ENCODE measurements around the gene METRN. TPM values are rescaled to one million over a fixed set of nuclear protein-coding genes. Genes with fewer than 3 reads are reported as not detected.

Gene METRN
- total RNA-seq, 1 donor from 2014 or later: 58.5 TPM

GRCh38 chr16:726188-726437 is 11.2 kb downstream of the METRN start:
- Mint-ChIP-seq H3K9me3 (ENCODE audit: low read depth) (no peaks in the 10 kb centered on the region), H3K4me1 (ENCODE audit: low read depth) (peaks cover 3% of the 10 kb centered on the region), H3K36me3 (ENCODE audit: low read depth) (no peaks in the 10 kb centered on the region), H3K4me3 (ENCODE audit: unreplicated experiment) (no peak overlapping the region), H3K27ac (ENCODE audit: unreplicated experiment) (no peak overlapping the region), H3K27me3 (ENCODE audit: low read depth) (no peaks in the 10 kb centered on the region)
- DNase-seq (ENCODE audit: low spot score): no peak
- no peak for TF ChIP-seq CTCF (IDR thresholded peaks at IDR 0.05)

GRCh38 chr16:726438-727290 is 11.7 kb downstream of the METRN start, which contains the start of the genes CCDC78 and HAGHL:
TSS of gene CCDC78 (minus strand) at chr16:726443. CDS start at chr16:726367, 76 bp downstream.
TSS of gene HAGHL (plus strand) at chr16:727106. CDS start at chr16:727510, 404 bp downstream.
- H3K4me1 Mint-ChIP-seq (ENCODE audit: low read depth): peaks cover 3% of the 10 kb centered on the region
- H3K36me3 Mint-ChIP-seq (ENCODE audit: low read depth): no peaks in the 10 kb centered on the region
- H3K27me3 Mint-ChIP-seq (ENCODE audit: low read depth): no peaks in the 10 kb centered on the region
- H3K9me3 Mint-ChIP-seq (ENCODE audit: low read depth): no peaks in the 10 kb centered on the region
- H3K4me3 Mint-ChIP-seq (ENCODE audit: unreplicated experiment): peak within 1 kb of the TSS; percentile 64
- TF ChIP-seq CTCF (IDR thresholded peaks at IDR 0.05): no peak
- no peak within 1 kb of the TSS for H3K27ac Mint-ChIP-seq (ENCODE audit: unreplicated experiment)
- no peak for DNase-seq (ENCODE audit: low spot score)

- DNase-seq (ENCODE audit: low spot score): no peak
- H3K27me3 Mint-ChIP-seq (ENCODE audit: low read depth): no peaks in the 10 kb centered on the region
- H3K4me3 Mint-ChIP-seq (ENCODE audit: unreplicated experiment): peak overlapping the region; percentile 61
- H3K36me3 Mint-ChIP-seq (ENCODE audit: low read depth): no peaks in the 10 kb centered on the region
- no peak for TF ChIP-seq CTCF (IDR thresholded peaks at IDR 0.05)
- peaks cover 3% of the 10 kb centered on the region for H3K4me1 Mint-ChIP-seq (ENCODE audit: low read depth)
- H3K9me3 Mint-ChIP-seq (ENCODE audit: low read depth): no peaks in the 10 kb centered on the region
- H3K27ac Mint-ChIP-seq (ENCODE audit: unreplicated experiment): no peak overlapping the region
Measured at GRCh38 chr16:727291-727977, 12.5 kb downstream of the METRN start.

- Mint-ChIP-seq H3K9me3 (ENCODE audit: low read depth) (no peaks in the 10 kb centered on the region), H3K4me3 (ENCODE audit: unreplicated experiment) (peak overlapping the region; percentile 60), H3K27ac (ENCODE audit: unreplicated experiment) (no peak overlapping the region), H3K36me3 (ENCODE audit: low read depth) (no peaks in the 10 kb centered on the region), H3K4me1 (ENCODE audit: low read depth) (peaks cover 3% of the 10 kb centered on the region), H3K27me3 (ENCODE audit: low read depth) (no peaks in the 10 kb centered on the region)
- TF ChIP-seq CTCF (IDR thresholded peaks at IDR 0.05): no peak
- no peak for DNase-seq (ENCODE audit: low spot score)
Measured at GRCh38 chr16:728131-728889, 13.4 kb downstream of the METRN start.
